Activated CD8-positive, alpha-beta memory T cell treated with anti-CD3 and anti-CD28 coated beads for 24 hours (primary cell): Measurements from ENCODE around the gene ZFX.
"Not testable (repeated sequence)": the region's sequence is repeated elsewhere in the genome, so short reads cannot be mapped to it uniquely, and the experiment has no call there.

ENCODE experiments used
- DNase-seq: peaks from one replicate; pipeline ENCODE4 v3.0.0-alpha.2; 2020

Gene ZFX

GRCh38 chrX:24153178-24153795, 3.8 kb downstream of the ZFX start:
- DNase-seq: no peak

- DNase-seq: no peak
Measured at GRCh38 chrX:24153796-24154189, 4.3 kb downstream of the ZFX start.

- no peak for DNase-seq
Measured at GRCh38 chrX:24154490-24155034, 5.0 kb downstream of the ZFX start.

- not testable (repeated sequence) for DNase-seq
Measured at GRCh38 chrX:24155747-24156146, 6.2 kb downstream of the ZFX start.

GRCh38 chrX:24156177-24156576, 6.6 kb downstream of the ZFX start:
- no peak for DNase-seq

- DNase-seq: no peak
Measured at GRCh38 chrX:24158881-24159280, 9.4 kb downstream of the ZFX start.

DNA sequence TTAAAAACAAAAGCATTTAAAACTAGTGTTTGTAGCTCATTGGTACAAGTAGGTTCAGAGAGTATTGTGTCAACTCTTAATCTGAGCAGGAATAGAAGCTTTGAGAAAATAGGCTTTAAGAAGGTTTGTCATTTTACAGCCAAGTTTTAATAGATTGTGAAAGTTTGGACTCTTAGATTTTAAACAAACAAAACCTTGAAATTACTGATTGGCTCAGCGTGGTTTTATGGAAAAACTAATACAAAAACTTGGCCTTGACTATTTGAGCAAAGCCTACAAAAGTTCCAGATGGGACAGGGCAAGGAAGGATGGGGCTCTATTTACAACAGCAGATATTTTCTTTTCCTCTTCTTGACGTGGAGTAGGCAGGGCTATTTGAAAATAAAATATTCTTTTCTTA, 16.5 kb downstream of the ZFX start:
- no peak for DNase-seq

- DNase-seq: no peak
Measured at GRCh38 chrX:24167719-24168472, 18.4 kb downstream of the ZFX start.

- DNase-seq: no peak
Measured at GRCh38 chrX:24168807-24169206, 19.3 kb downstream of the ZFX start.

- no peak for DNase-seq
Measured at GRCh38 chrX:24169211-24169610, 19.7 kb downstream of the ZFX start.

GRCh38 chrX:24173115-24173847, 23.8 kb downstream of the ZFX start:
- no peak for DNase-seq

DNA sequence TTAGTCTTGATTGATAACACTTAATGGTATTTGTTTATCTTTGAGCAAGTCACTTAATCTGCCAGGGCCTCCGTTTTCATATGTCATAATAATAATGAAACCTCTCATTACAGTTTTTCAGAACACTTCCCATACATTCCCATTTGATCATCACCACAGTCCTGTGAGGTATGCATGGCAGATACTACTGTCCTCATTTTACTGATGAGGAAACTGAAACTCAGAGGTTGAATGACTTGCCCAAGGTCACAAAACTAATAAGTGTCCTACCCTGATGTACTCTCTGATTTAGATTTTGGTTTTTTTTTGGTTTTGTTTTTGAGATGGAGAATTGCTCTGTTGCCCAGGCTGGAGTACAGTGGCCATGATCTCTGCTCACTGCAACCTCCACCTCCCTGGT, 25.7 kb downstream of the ZFX start:
- no peak for DNase-seq

DNA sequence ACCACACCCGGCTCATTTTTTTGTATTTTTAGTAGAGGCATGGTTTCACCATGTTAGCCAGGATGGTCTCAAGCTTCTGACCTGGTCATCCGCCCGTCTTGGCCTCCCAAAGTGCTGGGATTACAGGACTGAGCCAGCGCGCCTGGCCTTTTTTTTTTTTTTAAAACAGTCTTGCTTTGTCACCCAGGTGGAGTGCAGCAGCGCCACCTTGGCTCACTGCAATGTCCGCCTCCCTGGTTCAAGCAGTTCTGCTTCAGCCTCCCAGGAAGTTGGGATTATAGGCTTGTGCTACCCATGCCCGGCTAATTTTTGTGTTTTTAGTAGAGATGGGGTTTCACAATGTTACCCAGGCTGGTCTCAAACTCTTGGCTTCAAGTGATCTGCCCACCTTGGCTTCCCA, 28.9 kb downstream of the ZFX start:
- DNase-seq: no peak

- no peak for DNase-seq
Measured at GRCh38 chrX:24184018-24184417, 34.5 kb downstream of the ZFX start.

GRCh38 chrX:24186483-24186882, 37.0 kb downstream of the ZFX start:
- DNase-seq: no peak

DNA sequence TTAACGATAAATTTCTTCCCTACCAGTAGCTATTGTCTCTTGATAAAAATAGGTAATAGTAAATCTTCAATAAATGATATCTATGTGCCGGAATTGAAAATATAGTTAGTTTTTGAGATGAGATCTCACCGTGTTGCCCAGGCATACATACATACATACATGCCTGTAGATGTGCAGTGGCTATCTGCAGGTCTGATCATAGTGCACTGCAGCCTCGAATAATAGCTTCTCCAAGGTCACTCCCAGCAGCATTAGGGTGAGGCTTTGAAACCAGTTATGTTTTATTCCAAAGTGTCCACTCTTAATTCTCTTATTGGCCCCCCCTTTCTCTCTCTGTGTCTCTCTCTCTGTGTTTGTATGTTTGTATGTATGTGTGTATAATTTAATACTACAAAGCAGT, 37.5 kb downstream of the ZFX start:
- DNase-seq: no peak

GRCh38 chrX:24189490-24189889, 40.0 kb downstream of the ZFX start:
- no peak for DNase-seq

DNA sequence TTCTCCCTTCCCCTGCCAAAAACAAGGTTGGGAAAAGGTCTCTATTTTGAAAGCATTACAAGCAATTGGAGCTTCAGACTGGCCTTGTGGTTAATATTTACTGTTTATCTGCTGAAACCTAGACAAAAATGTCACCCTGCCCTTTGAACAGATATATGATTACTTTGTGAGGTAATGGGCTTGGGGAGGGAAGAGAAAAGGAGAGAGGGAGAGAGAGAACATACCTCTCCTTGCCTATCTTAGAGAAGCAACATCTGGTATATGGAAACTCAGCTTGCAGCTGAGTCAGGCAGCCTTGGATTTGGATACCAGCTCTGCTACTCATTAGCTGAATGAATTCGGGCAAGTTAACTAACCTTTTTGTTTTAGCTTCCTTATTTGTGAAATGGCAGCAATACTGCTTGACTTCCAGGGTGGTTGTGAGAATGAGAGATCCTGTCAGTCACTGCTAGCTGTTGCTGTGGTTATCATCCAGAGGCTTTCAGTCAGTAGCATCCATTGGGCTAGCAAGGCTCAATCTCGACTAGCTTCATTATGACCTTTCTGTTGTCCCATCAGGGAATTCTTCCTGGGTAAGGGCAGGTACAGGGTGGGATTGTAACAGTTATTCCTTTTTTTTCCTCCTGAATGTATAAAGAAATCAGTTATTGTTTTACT, 41.1 kb downstream of the ZFX start:
- DNase-seq: no peak

- no peak for DNase-seq
Measured at GRCh38 chrX:24196509-24196908, 47.0 kb downstream of the ZFX start.

- no peak for DNase-seq
Measured at GRCh38 chrX:24198101-24198500, 48.6 kb downstream of the ZFX start.

GRCh38 chrX:24200133-24200532, 50.6 kb downstream of the ZFX start:
- DNase-seq: no peak

DNA sequence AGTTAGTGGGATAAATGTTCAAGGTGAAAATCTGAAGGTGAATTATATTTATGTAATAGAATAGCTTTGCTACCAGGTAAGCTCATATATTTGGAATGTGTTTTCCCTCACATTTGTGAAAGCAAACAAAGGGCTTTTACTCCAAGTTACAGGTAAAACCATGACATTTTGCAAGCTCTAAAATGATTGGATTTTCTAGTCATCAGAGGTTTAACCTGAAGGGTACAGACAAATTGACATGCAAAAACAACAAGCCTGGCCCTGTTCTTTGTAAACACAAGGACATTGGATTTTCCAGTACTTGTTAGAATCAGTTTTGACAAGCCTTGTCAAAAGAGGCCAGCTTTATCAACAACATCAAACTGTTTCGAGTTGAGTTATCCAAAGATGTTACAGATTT, 51.7 kb downstream of the ZFX start:
- DNase-seq: no peak

GRCh38 chrX:24202465-24203031, 53.0 kb downstream of the ZFX start:
- DNase-seq: no peak
